Measurements from ENCODE around the gene MAP9. TPM values are rescaled to one million over a fixed set of nuclear protein-coding genes. Genes with fewer than 3 reads are reported as not detected.

The MAP9 gene
- total and polyA plus RNA-seq, 4 donors: 0.14 to 2.0 (median 0.77) TPM

DNA sequence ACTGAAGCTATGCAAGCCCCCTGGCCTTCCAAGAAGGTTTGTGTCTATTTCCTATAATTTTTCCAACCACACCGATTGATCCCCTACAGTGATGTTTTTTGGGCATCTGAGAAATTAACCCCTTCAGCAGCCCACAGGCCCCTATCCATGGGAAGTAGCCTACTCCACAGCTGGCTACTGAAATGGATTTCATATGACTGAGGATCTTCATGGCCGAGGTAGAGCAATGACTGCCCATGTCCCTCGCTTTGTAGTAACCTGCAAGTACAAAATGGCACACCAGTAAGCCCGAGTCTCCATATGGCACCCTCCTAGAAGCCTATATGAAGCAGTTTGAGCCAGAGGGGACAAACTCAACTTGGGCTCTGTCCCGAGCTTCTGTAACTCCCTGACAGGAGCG is 36.8 kb downstream of the MAP9 start:
- no peak for DNase-seq (ENCODE audit: low spot score)
- no peaks in the 10 kb centered on the region for H3K36me3 ChIP-seq (ENCODE audit: control insufficient read depth in 4 of 4, insufficient read depth in 3 of 4, low read depth in 1 of 4, low read length in 3 of 4)
- H3K27me3 ChIP-seq (ENCODE audit: control insufficient read depth in 4 of 4, insufficient read depth in 4 of 4, low read length in 3 of 4): no peaks in the 10 kb centered on the region
- H3K4me1 ChIP-seq (ENCODE audit: control insufficient read depth in 4 of 4, insufficient read depth in 4 of 4, low read length in 3 of 4): no peaks in the 10 kb centered on the region
- peaks cover 3 to 12% (median 5%) of the 10 kb centered on the region in 4 donors for H3K9me3 ChIP-seq (ENCODE audit: control insufficient read depth in 4 of 4, low read length in 3 of 4)
- 81% methylated on average over 6 of the region's 6 CpGs for WGBS
- H3K9ac ChIP-seq (ENCODE audit: low read depth in 1 of 2, low read length in 2 of 2): no peak overlapping the region
- no peak overlapping the region for H3K4me3 ChIP-seq (ENCODE audit: low read depth in 1 of 3, low read length in 3 of 3)
- H3K27ac ChIP-seq (ENCODE audit: low read depth in 1 of 2, low read length in 2 of 2): no peak overlapping the region
- no peak for TF ChIP-seq FOXA2 (IDR thresholded peaks at IDR 0.05)
- TF ChIP-seq JUND (IDR thresholded peaks at IDR 0.05): no peak
- TF ChIP-seq, protein P1, sequence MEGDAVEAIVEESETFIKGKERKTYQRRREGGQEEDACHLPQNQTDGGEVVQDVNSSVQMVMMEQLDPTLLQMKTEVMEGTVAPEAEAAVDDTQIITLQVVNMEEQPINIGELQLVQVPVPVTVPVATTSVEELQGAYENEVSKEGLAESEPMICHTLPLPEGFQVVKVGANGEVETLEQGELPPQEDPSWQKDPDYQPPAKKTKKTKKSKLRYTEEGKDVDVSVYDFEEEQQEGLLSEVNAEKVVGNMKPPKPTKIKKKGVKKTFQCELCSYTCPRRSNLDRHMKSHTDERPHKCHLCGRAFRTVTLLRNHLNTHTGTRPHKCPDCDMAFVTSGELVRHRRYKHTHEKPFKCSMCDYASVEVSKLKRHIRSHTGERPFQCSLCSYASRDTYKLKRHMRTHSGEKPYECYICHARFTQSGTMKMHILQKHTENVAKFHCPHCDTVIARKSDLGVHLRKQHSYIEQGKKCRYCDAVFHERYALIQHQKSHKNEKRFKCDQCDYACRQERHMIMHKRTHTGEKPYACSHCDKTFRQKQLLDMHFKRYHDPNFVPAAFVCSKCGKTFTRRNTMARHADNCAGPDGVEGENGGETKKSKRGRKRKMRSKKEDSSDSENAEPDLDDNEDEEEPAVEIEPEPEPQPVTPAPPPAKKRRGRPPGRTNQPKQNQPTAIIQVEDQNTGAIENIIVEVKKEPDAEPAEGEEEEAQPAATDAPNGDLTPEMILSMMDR (IDR thresholded peaks at IDR 0.05; ENCODE audit: low read depth, low read length, missing input control): no peak
- TF ChIP-seq HNF4G (IDR thresholded peaks at IDR 0.05): no peak
- TF ChIP-seq GABPA (IDR thresholded peaks at IDR 0.05 in 1 of 2, conservative IDR thresholded peaks at IDR 0.05 in 1 of 2): no peak
- no peak for TF ChIP-seq SP1 (IDR thresholded peaks at IDR 0.05)
- TF ChIP-seq, protein P2, sequence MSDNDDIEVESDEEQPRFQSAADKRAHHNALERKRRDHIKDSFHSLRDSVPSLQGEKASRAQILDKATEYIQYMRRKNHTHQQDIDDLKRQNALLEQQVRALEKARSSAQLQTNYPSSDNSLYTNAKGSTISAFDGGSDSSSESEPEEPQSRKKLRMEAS (IDR thresholded peaks at IDR 0.05): no peak
- no peak for TF ChIP-seq YY1 (IDR thresholded peaks at IDR 0.05)
- TF ChIP-seq RXRA (IDR thresholded peaks at IDR 0.05): no peak
- no peak for TF ChIP-seq TAF1 (conservative IDR thresholded peaks at IDR 0.05)
- TF ChIP-seq, protein P3, sequence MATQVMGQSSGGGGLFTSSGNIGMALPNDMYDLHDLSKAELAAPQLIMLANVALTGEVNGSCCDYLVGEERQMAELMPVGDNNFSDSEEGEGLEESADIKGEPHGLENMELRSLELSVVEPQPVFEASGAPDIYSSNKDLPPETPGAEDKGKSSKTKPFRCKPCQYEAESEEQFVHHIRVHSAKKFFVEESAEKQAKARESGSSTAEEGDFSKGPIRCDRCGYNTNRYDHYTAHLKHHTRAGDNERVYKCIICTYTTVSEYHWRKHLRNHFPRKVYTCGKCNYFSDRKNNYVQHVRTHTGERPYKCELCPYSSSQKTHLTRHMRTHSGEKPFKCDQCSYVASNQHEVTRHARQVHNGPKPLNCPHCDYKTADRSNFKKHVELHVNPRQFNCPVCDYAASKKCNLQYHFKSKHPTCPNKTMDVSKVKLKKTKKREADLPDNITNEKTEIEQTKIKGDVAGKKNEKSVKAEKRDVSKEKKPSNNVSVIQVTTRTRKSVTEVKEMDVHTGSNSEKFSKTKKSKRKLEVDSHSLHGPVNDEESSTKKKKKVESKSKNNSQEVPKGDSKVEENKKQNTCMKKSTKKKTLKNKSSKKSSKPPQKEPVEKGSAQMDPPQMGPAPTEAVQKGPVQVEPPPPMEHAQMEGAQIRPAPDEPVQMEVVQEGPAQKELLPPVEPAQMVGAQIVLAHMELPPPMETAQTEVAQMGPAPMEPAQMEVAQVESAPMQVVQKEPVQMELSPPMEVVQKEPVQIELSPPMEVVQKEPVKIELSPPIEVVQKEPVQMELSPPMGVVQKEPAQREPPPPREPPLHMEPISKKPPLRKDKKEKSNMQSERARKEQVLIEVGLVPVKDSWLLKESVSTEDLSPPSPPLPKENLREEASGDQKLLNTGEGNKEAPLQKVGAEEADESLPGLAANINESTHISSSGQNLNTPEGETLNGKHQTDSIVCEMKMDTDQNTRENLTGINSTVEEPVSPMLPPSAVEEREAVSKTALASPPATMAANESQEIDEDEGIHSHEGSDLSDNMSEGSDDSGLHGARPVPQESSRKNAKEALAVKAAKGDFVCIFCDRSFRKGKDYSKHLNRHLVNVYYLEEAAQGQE (IDR thresholded peaks at IDR 0.05): no peak
- no peak for TF ChIP-seq EGR1 (IDR thresholded peaks at IDR 0.05; ENCODE audit: low read depth in 2 of 2)
- no peak for TF ChIP-seq NR2F2 (IDR thresholded peaks at IDR 0.05)
- TF ChIP-seq, protein P4, sequence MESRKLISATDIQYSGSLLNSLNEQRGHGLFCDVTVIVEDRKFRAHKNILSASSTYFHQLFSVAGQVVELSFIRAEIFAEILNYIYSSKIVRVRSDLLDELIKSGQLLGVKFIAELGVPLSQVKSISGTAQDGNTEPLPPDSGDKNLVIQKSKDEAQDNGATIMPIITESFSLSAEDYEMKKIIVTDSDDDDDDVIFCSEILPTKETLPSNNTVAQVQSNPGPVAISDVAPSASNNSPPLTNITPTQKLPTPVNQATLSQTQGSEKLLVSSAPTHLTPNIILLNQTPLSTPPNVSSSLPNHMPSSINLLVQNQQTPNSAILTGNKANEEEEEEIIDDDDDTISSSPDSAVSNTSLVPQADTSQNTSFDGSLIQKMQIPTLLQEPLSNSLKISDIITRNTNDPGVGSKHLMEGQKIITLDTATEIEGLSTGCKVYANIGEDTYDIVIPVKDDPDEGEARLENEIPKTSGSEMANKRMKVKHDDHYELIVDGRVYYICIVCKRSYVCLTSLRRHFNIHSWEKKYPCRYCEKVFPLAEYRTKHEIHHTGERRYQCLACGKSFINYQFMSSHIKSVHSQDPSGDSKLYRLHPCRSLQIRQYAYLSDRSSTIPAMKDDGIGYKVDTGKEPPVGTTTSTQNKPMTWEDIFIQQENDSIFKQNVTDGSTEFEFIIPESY (IDR thresholded peaks at IDR 0.05): no peak
- TF ChIP-seq RAD21 (IDR thresholded peaks at IDR 0.05): no peak
- no peak for TF ChIP-seq HNF4A (conservative IDR thresholded peaks at IDR 0.05)

DNA sequence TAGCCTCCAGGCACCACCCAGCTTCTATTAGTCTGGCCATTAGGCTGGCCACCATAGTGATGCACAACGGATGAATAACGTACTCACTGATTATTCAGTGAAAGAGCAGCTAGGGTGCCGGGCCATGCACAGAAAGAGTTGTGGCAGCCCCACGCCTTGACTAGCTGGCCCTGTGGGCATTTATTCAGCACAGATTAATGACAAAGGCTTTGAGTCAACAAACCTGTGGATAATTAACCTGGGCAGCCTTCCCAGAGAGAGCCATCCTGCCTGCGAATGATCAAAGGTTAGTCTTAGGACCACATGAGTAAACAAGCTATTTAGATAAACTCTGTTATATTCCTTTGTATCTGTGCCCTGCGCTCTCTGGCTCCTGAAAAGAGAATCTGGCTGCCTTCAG is 37.2 kb downstream of the MAP9 start:
- Histone ChIP-seq H3K9me3 (ENCODE audit: control insufficient read depth in 4 of 4, low read length in 3 of 4) (peaks cover 3 to 12% (median 5%) of the 10 kb centered on the region in 4 donors), H3K4me1 (ENCODE audit: control insufficient read depth in 4 of 4, insufficient read depth in 4 of 4, low read length in 3 of 4) (no peaks in the 10 kb centered on the region), H3K36me3 (ENCODE audit: control insufficient read depth in 4 of 4, insufficient read depth in 3 of 4, low read depth in 1 of 4, low read length in 3 of 4) (no peaks in the 10 kb centered on the region), H3K27ac (ENCODE audit: low read depth in 1 of 2, low read length in 2 of 2) (no peak overlapping the region), H3K27me3 (ENCODE audit: control insufficient read depth in 4 of 4, insufficient read depth in 4 of 4, low read length in 3 of 4) (no peaks in the 10 kb centered on the region), H3K9ac (ENCODE audit: low read depth in 1 of 2, low read length in 2 of 2) (no peak overlapping the region), H3K4me3 (ENCODE audit: low read depth in 1 of 3, low read length in 3 of 3) (no peak overlapping the region)
- 59% methylated on average over 6 of the region's 6 CpGs for WGBS
- DNase-seq (ENCODE audit: low spot score): no peak
- TF ChIP-seq FOXA2 (IDR thresholded peaks at IDR 0.05): peak; percentile 14
- TF ChIP-seq HNF4A (conservative IDR thresholded peaks at IDR 0.05): peak; percentile 10 to 11
- TF ChIP-seq NR2F2 (IDR thresholded peaks at IDR 0.05): no peak
